H1 (cell line): ENCODE measurements around the gene ESR1. TPM values are rescaled to one million over a fixed set of nuclear protein-coding genes. Genes with fewer than 3 reads are reported as not detected.

Experiments used
- CTCF ChIA-PET: fragments of 300-600 bp; sonication (Branson Sonifier 250); formaldehyde crosslinking; loops from one replicate; lab custom pipeline; 2021; ENCODE audit not compliant: partially characterized antibody; lab: Charles Lee
- POLR2A ChIA-PET: fragments of 300-600 bp; sonication (Branson Sonifier 250); formaldehyde crosslinking; loops from one replicate; lab custom pipeline; 2021; ENCODE audit warnings: inconsistent platforms; ENCODE audit not compliant: partially characterized antibody; lab: Charles Lee
- DNase-seq, 2 experiments: peaks; one replicate each; pipeline versions ENCODE4 v3.0.0 to v3.0.0-alpha.2; 2010 to 2022; ENCODE audit warnings: low spot score in 2 of 2, low read depth in 1 of 2, mixed read lengths in 1 of 2
- FAIRE-seq: peaks from 2 replicates; lab custom pipeline; 2011; peaks lifted over from hg19 to GRCh38; lab: Jason Lieb, UNC
- H2AFZ ChIP-seq: 2 replicates; pipeline ENCODE4 v1.8.1; 2012; ENCODE audit warnings: low read length, inconsistent platforms
- H2AK5ac ChIP-seq: 2 replicates; pipeline ENCODE4 v1.6.1; 2013; ENCODE audit warnings: low read depth, low read length
- H2BK120ac ChIP-seq: replicated peaks from 2 replicates; pipeline ENCODE3; 2013; ENCODE audit warnings: low read depth, low read length, inconsistent platforms
- H2BK12ac ChIP-seq: 2 replicates; pipeline ENCODE4 v1.6.1; 2013; ENCODE audit warnings: low read depth, low read length
- H2BK15ac ChIP-seq: 2 replicates; pipeline ENCODE4 v1.6.1; 2013; ENCODE audit warnings: low read length
- H2BK20ac ChIP-seq: 2 replicates; pipeline ENCODE4 v1.6.1; 2013; ENCODE audit warnings: low read length
- H2BK5ac ChIP-seq: 2 replicates; pipeline ENCODE4 v1.6.1; 2013; ENCODE audit warnings: low read depth, low read length
- H3K14ac ChIP-seq: 2 replicates; pipeline ENCODE4 v1.6.1; 2013; ENCODE audit warnings: inconsistent platforms; ENCODE audit not compliant: insufficient read length
- H3K18ac ChIP-seq: 2 replicates; pipeline ENCODE4 v1.6.1; 2013; ENCODE audit warnings: low read length; ENCODE audit errors: extremely low read depth
- H3K23ac ChIP-seq: 2 replicates; pipeline ENCODE4 v1.6.1; 2013; ENCODE audit warnings: inconsistent platforms; ENCODE audit not compliant: insufficient read length
- H3K23me2 ChIP-seq: 2 replicates; pipeline ENCODE4 v1.6.1; 2013; ENCODE audit warnings: low read depth, low read length
- H3K27ac ChIP-seq: 2 replicates; pipeline ENCODE4 v1.6.1; 2011; ENCODE audit warnings: low read depth, low read length, inconsistent platforms
- H3K27me3 ChIP-seq, 4 experiments: replicated peaks in 1 of 4; 1 replicate in 1 of 4; 2 replicates in 3 of 4; pipeline versions ENCODE4 v1.6.1 to v1.8.1; 2011 to 2013; ENCODE audit warnings: low read length in 3 of 4, mild to moderate bottlenecking in 3 of 4, inconsistent platforms in 2 of 4, mixed read lengths in 2 of 4, moderate library complexity in 1 of 4; ENCODE audit not compliant: control insufficient read depth in 3 of 4, insufficient read depth in 3 of 4; ENCODE audit errors: extremely low read depth in 1 of 4
- H3K36me3 ChIP-seq, 4 experiments: 2 replicates each; pipeline versions ENCODE4 v1.6.1 to v1.8.1; 2011 to 2013; ENCODE audit warnings: mild to moderate bottlenecking in 4 of 4, low read length in 3 of 4, moderate library complexity in 2 of 4, control low read depth in 1 of 4, inconsistent platforms in 1 of 4; ENCODE audit not compliant: insufficient read depth in 4 of 4, control insufficient read depth in 2 of 4
- H3K4ac ChIP-seq: replicated peaks from 2 replicates; pipeline ENCODE3; 2013; ENCODE audit warnings: low read length, low read depth, mixed read lengths, inconsistent platforms; ENCODE audit not compliant: insufficient read length
- H3K4me1 ChIP-seq, 4 experiments: replicated peaks in 1 of 4; 1 replicate in 1 of 4; 2 replicates in 3 of 4; pipeline versions ENCODE4 v1.6.1 to v1.8.1; 2011 to 2013; ENCODE audit warnings: low read length in 3 of 4, inconsistent platforms in 2 of 4, mixed read lengths in 1 of 4; ENCODE audit not compliant: insufficient read depth in 4 of 4, control insufficient read depth in 3 of 4
- H3K4me2 ChIP-seq, 2 experiments: 2 replicates each; pipeline versions ENCODE4 v1.6.1 to v1.8.1; 2011 to 2013; ENCODE audit warnings: low read depth in 2 of 2, low read length in 2 of 2, control low read depth in 1 of 2, inconsistent platforms in 1 of 2, mild to moderate bottlenecking in 1 of 2; ENCODE audit not compliant: insufficient read depth in 1 of 2
- H3K4me3 ChIP-seq, 4 experiments: fragments of 200-600, 300-600 bp in 1 of 4; sonication (generic), shearing (Covaris generic), sonication (Bioruptor Twin) in 1 of 4; 2 replicates each; pipeline versions ENCODE4 v1.5.1 to v1.8.1; 2011 to 2016; ENCODE audit warnings: low read length in 4 of 4, low read depth in 3 of 4, control low read depth in 2 of 4, inconsistent platforms in 2 of 4, mild to moderate bottlenecking in 2 of 4, mixed read lengths in 1 of 4, moderate library complexity in 1 of 4; ENCODE audit not compliant: insufficient read depth in 2 of 4; ENCODE audit errors: extremely low read depth in 1 of 4
- H3K56ac ChIP-seq: replicated peaks from 2 replicates; pipeline ENCODE3; 2013; ENCODE audit warnings: low read depth, mild to moderate bottlenecking, mixed read lengths, low read length, inconsistent platforms; ENCODE audit not compliant: insufficient read length
- H3K79me1 ChIP-seq: 2 replicates; pipeline ENCODE4 v1.6.1; 2013; ENCODE audit warnings: low read depth, low read length, control low read depth
- H3K79me2 ChIP-seq, 2 experiments: 2 replicates each; pipeline versions ENCODE4 v1.6.1 to v1.8.1; 2012 to 2013; ENCODE audit warnings: low read length in 2 of 2, mild to moderate bottlenecking in 2 of 2, inconsistent platforms in 1 of 2; ENCODE audit not compliant: insufficient read depth in 2 of 2, control insufficient read depth in 1 of 2
- H3K9ac ChIP-seq, 4 experiments: replicated peaks in 1 of 4; 1 replicate in 1 of 4; 2 replicates in 3 of 4; pipeline versions ENCODE4 v1.6.1 to v1.8.1; 2011 to 2013; ENCODE audit warnings: low read depth in 3 of 4, low read length in 3 of 4, control low read depth in 2 of 4, mild to moderate bottlenecking in 2 of 4, moderate library complexity in 2 of 4, inconsistent platforms in 1 of 4; ENCODE audit errors: extremely low read depth in 1 of 4
- H3K9me3 ChIP-seq, 2 experiments: 2 replicates each; pipeline versions ENCODE4 v1.6.1 to v1.8.1; 2012 to 2013; ENCODE audit warnings: mild to moderate bottlenecking in 2 of 2, moderate library complexity in 2 of 2, control low read depth in 1 of 2, inconsistent platforms in 1 of 2, low read depth in 1 of 2, low read length in 1 of 2, mixed read lengths in 1 of 2; ENCODE audit not compliant: insufficient read depth in 2 of 2
- H4K20me1 ChIP-seq, 2 experiments: replicated peaks in 1 of 2; 2 replicates each; pipeline versions ENCODE3 to v1.8.1; 2011 to 2013; ENCODE audit warnings: inconsistent platforms in 2 of 2, low read length in 2 of 2, mild to moderate bottlenecking in 1 of 2; ENCODE audit not compliant: insufficient read depth in 2 of 2, control insufficient read depth in 1 of 2
- H4K5ac ChIP-seq: 2 replicates; pipeline ENCODE4 v1.6.1; 2013; ENCODE audit warnings: low read length, low read depth, mixed read lengths, inconsistent platforms; ENCODE audit not compliant: insufficient read length
- H4K8ac ChIP-seq: 2 replicates; pipeline ENCODE4 v1.8.0; 2013; ENCODE audit warnings: mild to moderate bottlenecking, moderate library complexity, low read length, inconsistent platforms; ENCODE audit not compliant: insufficient read depth; ENCODE audit errors: extremely low read depth
- H4K91ac ChIP-seq: replicated peaks from 2 replicates; pipeline ENCODE3; 2013; ENCODE audit warnings: low read length, mixed read lengths, inconsistent platforms; ENCODE audit not compliant: insufficient read length
- ASH2L ChIP-seq: fragments of 200-600, 300-600 bp; sonication (generic); IDR thresholded peaks from one replicate; pipeline ENCODE4 v1.7.1; 2017; ENCODE audit warnings: low read length
- POLR2AphosphoS5 ChIP-seq: IDR thresholded peaks from 2 replicates; pipeline ENCODE4 v1.6.1; 2011; ENCODE audit warnings: low read depth, low read length
- WGBS, 2 experiments: shearing (Covaris generic) in 1 of 2; methylation state at CpG; one replicate each; pipeline versions ENCODE4 v1.1.6 to v1.1.7; 2013 to 2015; ENCODE audit warnings: low lambda C conversion rate in 2 of 2, mixed read lengths in 2 of 2, inconsistent platforms in 1 of 2, low coverage in 1 of 2, missing lambda C conversion rate in 1 of 2; ENCODE audit not compliant: insufficient replicate concordance in 2 of 2, insufficient coverage in 1 of 2, insufficient read length in 1 of 2; ENCODE audit errors: extremely low coverage in 1 of 2, missing lambda C conversion rate in 1 of 2; 5-methylcytosine and 5-hydroxymethylcytosine counted together
- polyA plus RNA-seq, 7 experiments: library from polyadenylated mRNA; depleted of rRNA in 3 of 7; stranded (reverse) in 5 of 7; unstranded in 2 of 7; fragments of >200 nt in 5 of 7; fragments of 200-250 nt in 2 of 7; gene quantifications; 1 replicate in 5 of 7; 2 replicates in 1 of 7; 4 replicates in 1 of 7; pipeline versions ENCODE4 v1.2.1 to v1.2.3, GENCODE V29; 2011 to 2013; ENCODE audit warnings: missing spikeins in 2 of 7, mixed read lengths in 2 of 7
- total RNA-seq: library from RNA; stranded (reverse); fragmentation: NEBNext Ultra II Directional; extraction: Animal tissue kit (Norgen Biotek cat#: 25700); gene quantifications from 2 replicates; pipeline ENCODE4 v1.2.1, GENCODE V29; 2021

The ESR1 gene
- total and polyA plus RNA-seq, 2 of the 8 experiments (the other 6 are each of a cell fraction or from before 2014, with no cell fraction given): 0.03 to 0.17 TPM

GRCh38 chr6:152068622-152069261, 261.3 kb downstream of the ESR1 start:
- no peak overlapping the region for H3K4ac ChIP-seq
- no peak overlapping the region for H4K8ac ChIP-seq
- no peak overlapping the region for H3K14ac ChIP-seq
- H3K79me1 ChIP-seq: no peaks in the 10 kb centered on the region
- no peaks in the 10 kb centered on the region for H3K9me3 ChIP-seq
- H3K79me2 ChIP-seq: no peaks in the 10 kb centered on the region
- no peak overlapping the region for H2AFZ ChIP-seq
- H4K5ac ChIP-seq: no peak overlapping the region
- H4K20me1 ChIP-seq: no peaks in the 10 kb centered on the region
- no peak overlapping the region for H3K9ac ChIP-seq
- H3K18ac ChIP-seq: no peak overlapping the region
- no peak overlapping the region for H2BK15ac ChIP-seq
- ChIA-PET POLR2A (interaction anchor here (1.3 kb wide), 1 partner anchor 20 kb away, joined by 3 read pairs; no protein-coding TSS in a partner anchor), CTCF (interaction anchor here (0.8 to 3.4 kb wide), 5 partner anchors 10 to 414 kb away, joined by 3 to 19 read pairs (median 4); no protein-coding TSS in a partner anchor)
- no peak for FAIRE-seq
- H4K91ac ChIP-seq: no peak overlapping the region
- DNase-seq: no peak
- H3K36me3 ChIP-seq: no peaks in the 10 kb centered on the region
- no peak for TF ChIP-seq ASH2L
- no peak for TF ChIP-seq POLR2AphosphoS5
- H3K4me1 ChIP-seq: peaks cover 0 to 5% (median 1%) of the 10 kb centered on the region in 4 experiments; a peak in 2 of 7 replicates
- H3K27ac ChIP-seq: no peak overlapping the region
- no peaks in the 10 kb centered on the region for H3K27me3 ChIP-seq
- H2BK12ac ChIP-seq: no peak overlapping the region
- no peak overlapping the region for H3K23ac ChIP-seq
- no peak overlapping the region for H2AK5ac ChIP-seq
- H2BK120ac ChIP-seq: no peak overlapping the region
- no peak overlapping the region for H2BK20ac ChIP-seq
- WGBS, 2 experiments: 94% methylated on average over 4 of the region's 4 CpGs; no CpG with 5 or more reads in 1 of the 2 experiments
- H2BK5ac ChIP-seq: no peak overlapping the region
- no peak overlapping the region for H3K4me3 ChIP-seq
- no peak overlapping the region for H3K4me2 ChIP-seq
- no peaks in the 10 kb centered on the region for H3K23me2 ChIP-seq
- H3K56ac ChIP-seq: no peak overlapping the region
